Stimulated activated CD4-positive, alpha-beta T cell treated with anti-CD3 and anti-CD28 coated beads, Interleukin-4, amount 100 ng/mL, for 24 hours (primary cell): Measurements from ENCODE around the gene ATP6V1C2.

ENCODE experiments used
- DNase-seq: peaks from one replicate; pipeline ENCODE4 v3.0.0-alpha.2; 2020

Gene ATP6V1C2, protein sequence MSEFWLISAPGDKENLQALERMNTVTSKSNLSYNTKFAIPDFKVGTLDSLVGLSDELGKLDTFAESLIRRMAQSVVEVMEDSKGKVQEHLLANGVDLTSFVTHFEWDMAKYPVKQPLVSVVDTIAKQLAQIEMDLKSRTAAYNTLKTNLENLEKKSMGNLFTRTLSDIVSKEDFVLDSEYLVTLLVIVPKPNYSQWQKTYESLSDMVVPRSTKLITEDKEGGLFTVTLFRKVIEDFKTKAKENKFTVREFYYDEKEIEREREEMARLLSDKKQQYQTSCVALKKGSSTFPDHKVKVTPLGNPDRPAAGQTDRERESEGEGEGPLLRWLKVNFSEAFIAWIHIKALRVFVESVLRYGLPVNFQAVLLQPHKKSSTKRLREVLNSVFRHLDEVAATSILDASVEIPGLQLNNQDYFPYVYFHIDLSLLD

DNA sequence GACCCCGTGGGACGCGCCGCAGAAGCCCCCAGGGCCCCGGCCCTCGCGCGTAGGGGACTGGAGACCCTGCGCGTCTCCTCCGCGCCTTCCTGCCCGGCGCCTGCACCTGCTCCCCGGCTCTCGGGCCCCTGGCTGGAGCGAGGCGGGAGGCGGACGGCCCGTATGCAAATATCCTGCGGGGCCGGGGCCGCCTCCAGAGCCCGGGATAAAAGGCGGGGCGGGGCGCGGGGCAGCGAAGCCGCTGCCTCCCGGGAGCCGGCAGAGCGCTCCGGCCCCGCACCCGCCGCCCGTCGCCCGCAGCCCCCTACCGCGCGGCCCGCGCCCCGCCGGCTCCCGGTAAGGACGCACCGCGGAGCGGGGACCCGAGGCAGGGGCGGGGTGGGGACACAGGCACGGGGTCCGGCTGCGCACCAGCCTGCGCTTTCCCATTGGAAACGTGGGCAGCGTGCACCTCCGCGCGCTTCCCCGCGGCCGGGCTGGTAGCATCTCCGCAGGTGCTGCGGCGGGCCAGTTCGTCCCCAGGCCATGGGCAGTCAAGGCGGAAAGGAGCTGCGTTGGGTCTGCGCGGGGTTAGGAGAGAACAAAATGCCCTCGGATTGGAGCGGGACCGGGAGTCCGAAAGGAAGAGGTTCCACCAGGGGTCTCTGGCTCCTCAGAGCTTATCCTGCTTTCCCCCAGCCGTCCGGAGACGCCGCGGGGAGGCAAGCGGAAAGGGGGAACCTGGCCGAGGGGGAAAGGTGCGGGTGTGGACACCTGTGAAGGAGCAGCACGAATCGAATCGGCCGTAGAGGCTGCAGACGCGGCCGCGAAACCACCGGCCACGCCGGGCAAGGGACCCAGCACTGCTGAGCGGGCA, at the start of gene ATP6V1C2:
Gene ATP6V1C2, plus strand, starts transcription at position 235 of the 856 bp plus-strand sequence. CDS start 1,220 bp downstream, outside the sequence.
- no peak for DNase-seq

DNA sequence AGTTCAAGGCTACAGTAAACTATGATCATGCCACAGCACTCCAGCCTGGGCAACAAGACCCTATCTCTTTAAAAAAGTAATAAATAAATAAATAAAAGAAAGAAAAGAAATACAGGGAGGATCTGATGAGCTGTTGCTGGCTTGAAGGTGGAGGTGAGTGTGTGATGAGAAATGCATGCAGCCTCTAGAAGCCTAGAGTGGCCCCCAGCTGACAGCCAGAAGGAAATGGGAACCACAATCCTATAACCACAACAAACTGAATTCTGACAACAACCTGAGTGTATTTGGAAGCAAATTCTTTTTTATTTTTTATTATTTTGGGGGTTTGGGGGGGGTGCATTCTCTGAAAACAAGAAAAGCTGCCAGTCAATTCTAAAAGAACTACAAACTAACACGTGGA, 46.3 kb upstream of the ATP6V1C2 start:
- DNase-seq: no peak

DNA sequence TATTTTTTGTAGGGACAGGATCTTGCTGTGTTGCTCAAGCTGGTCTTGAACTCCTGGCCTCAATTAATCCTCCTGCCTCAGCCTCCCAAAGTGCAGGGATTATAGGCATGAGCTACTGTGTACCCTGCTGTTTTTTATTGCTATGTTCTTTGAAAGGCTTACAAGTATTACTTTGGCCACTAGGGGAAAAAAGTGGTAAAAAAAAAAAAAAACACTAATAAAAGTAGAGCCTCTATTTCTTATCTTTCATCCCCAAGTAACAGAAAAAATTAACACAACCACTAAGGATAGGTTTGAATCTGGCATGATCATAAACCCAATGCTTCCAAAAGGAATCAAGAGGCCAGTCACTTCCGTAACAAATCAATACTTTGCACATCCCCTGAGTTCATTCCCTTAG, 43.2 kb upstream of the ATP6V1C2 start:
- DNase-seq: no peak

DNA sequence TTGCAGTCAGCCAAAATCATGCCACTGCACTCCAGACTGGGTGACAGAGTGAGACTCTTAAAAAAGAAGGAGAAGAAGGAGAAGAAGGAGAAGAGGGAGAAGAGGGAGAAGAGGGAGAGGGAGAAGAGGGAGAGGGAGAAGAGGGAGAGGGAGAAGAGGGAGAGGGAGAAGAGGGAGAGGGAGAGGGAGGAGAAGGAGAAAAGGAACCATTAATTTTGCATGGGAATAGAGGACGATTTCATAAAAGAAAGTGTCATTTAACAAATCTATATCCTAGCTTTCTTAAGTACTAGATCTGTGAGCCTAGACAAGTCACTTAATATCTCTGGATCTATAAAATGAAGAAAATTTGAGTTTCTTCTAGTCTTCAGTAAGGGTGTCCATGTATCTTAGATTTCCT, 41.2 kb upstream of the ATP6V1C2 start:
- DNase-seq: no peak

DNA sequence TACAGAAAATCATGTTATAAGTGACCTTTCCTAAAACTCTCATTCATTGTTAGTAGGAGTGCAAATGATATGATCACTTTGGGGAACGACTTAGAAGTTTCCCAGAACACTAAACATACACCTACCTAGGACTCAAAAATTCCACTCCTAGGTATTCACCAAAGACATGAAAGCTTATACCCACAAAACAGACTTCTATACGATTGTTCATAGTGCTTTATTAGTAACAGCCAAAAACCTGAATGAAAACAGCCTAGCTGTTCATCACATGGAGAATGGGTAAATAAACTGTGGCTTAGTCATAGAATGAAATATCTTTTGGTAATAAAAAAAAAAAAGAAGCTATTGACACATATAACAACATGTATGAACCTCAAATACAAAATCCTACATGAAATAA, 40.5 kb upstream of the ATP6V1C2 start:
- no peak for DNase-seq

DNA sequence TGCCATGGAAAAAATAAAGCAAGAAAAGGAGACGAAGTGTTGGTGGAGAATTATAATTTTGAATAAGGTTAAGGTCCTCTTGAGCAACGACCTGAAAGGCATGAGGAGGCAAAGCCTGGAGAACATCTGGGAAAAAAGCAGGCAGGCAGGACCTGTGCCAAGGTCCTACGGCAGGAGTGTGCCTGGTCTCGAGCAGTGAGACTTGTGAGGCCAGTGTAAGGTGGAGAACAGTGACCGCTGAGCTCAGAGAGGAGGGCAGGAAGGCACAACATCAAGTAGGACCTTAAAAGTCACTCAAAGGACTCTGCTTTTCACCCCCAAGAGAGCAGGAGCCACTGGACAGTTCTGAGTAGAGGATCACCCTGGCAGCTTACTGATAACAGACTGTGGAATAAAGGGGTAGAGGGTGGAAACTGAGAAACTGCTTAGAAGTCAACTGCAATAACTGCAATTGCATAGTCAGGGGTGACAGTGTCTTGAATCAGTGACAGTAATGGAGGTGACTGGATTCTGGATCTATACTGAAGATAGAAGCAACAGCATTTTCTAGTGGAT, 35.2 kb upstream of the ATP6V1C2 start:
- DNase-seq: no peak

DNA sequence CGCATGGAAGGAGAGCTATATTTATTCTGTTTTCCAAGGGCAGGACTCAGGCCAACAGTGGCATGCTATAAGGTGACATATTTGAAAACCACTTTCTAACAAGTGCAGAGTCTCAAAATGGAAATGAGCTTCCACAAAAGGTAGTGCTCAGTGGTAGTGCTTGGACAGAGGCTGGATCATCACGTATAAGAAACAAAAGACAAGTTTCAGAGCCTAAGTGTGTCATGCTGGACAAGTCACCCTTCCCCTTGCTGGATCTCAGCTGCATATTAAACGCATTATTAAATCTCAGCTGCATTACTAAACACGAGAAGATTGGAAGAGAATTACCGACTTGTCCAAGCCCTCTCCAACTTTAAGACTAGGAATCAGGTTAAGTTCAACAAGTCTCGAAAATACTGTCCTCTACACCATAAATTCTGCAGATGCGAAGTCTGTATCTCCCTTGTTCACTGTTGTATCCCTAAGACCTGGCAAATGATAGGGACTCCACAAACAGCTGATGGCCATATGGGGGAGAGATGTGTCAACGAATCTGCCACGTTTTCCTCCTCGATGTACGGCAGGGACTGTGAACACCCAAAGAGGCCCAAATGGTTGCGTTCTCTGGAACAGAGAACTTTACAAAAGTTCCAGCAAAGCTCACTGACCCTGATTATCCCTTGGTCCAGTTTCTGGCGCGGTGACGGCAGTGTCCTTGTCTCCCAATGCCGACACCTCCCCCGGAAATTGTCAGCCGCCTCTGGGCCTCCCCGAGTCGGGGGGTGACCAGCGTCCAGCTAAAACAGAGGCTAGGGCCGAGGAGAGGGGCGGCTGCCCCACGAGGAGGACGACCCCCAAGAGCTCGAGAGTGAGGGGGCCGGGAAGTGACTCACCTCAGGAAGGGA, 32.3 kb upstream of the ATP6V1C2 start:
- peak; percentile 13 for DNase-seq

DNA sequence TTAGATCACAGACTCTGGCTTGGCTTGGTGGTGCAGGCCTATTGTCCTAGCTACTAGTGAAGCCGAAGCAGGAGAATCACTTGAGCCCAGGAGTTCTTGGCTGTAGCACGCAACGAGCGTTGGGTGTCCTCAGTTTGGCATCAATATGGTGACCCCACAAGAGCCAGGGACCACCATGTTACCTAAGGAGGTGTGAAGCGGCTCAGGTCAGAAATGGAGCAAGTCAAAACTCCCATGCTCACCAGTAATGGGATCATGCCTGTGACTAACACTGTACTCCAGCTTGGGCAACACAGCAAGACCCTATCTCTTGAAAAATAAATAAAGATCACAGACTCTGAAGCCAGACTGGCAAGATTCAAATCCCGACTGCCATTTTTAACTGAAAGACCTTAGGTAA, 29.9 kb upstream of the ATP6V1C2 start:
- DNase-seq: no peak

DNA sequence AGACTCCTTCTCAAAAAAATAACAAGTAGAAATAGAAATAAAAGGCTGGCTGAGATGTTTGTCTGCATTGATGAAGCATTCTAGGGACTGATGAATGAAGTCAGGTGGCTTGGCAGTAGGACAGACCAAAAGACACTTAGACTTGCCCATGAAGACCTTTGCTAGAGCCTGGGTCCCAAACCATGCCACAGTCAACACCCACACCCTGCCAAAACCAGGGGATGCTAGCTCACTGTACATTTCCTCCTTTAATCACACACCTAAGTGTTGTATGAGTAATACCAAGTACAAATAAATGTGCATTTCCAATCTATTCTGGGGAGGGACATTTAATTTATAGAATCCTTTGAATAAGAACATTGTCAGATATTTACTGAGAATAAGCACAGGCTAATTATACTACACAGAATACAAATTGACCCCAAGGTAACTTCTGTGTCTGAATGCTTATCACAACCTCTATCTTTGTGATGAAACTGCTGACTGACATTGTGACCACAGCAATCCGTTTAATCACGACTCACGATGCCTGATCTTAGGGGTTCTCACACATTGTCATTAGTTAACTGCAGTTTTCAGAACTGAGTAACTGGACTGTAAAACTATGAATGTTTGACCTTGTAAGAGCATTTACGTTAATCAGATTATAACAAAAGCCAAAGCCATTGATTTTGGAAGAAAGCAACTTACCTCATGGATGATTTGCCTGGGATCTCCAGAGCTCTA, 21.2 kb upstream of the ATP6V1C2 start:
- no peak for DNase-seq

DNA sequence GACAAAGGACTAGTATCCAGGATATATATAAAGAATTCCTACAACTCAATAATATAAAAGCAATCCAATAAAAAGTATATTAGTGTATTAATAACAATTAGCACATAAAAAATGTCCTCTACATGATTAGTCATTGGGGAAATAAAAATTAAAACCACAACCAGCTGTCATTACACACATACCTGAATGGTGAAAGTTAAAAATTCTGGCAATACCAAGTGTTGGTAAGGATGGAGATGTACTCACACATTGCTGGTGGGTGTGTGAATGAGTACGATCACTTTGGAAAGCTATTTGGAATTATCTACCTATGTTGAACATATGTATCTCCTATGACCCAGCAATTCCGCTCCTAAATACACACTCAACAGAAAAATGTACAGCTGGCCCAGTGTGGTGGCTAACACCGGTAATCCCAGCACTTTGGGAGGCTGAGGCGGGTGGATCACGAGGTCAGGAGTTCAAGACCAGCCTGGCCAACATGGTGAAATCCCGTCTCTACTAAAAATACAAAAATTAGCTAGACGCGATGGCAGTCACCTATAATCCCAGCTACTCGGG, 17.3 kb upstream of the ATP6V1C2 start:
- no peak for DNase-seq

DNA sequence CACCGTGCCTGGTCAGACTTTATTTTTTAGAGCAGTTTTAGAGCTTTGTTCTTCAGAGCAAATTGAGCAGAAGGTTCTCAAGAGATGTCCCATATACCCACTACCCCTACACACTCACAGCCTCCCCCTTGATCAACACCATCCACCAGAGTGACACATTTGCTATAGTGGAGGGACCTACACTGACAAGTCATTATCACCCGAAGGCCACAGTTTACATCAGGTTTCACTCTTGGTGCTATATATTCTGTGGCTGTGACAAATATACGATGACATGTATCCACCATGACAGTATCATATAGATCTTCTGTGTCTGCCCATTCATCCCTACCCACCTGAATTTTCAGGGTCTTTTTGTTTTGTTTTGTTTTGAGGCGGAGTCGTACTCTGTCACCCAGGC, 15.4 kb upstream of the ATP6V1C2 start:
- no peak for DNase-seq

DNA sequence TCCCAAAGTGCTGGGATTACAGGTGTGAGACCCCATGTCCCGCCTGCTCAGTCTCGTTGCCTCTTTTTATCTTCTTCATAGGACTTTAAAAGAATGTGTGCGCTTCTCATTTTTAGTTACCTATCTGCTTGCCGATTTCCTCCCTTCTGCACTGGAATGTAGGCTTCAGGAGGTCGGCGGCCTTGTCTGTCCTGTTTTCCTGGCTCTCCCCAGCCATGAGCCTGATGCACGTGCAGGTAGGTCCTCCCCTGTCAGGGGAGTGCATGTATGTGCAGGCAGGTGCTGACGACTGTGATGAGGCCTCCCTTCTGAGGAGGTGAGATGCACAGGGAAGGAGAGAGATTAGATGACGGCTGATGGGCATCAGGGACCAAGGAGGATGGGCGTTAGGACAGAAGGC, 13.6 kb upstream of the ATP6V1C2 start:
- DNase-seq: no peak

DNA sequence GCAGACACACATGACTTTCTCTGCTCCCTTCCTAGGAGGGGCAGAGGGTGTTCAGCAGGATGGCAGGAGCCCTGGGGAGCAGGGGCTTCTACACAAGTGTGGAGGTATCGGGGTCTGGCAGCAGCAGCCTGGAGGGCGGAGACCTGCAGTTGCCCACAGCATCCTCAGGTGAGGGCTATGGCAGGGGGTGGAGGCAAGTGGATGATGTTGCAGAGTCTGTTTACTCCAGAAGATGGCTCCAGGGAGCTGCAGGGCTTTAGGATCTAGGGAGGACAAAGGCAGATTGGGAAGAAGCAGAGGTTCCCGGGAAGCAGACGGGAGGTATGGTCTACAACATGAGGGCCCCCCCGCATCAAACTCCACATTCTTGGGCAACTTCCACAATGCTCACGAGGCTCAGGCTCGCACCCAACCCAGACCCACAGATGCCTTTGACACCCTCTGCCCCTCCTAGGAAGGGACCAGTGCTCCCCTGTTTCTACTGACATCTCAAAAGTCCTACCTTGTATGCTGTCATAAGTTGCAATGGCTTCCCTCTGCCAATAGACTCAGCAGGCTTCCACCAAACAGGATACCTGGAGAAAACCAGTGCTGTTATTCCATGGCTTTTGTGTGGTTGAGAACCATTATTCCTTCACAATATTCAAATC, 12.0 kb upstream of the ATP6V1C2 start:
- no peak for DNase-seq

DNA sequence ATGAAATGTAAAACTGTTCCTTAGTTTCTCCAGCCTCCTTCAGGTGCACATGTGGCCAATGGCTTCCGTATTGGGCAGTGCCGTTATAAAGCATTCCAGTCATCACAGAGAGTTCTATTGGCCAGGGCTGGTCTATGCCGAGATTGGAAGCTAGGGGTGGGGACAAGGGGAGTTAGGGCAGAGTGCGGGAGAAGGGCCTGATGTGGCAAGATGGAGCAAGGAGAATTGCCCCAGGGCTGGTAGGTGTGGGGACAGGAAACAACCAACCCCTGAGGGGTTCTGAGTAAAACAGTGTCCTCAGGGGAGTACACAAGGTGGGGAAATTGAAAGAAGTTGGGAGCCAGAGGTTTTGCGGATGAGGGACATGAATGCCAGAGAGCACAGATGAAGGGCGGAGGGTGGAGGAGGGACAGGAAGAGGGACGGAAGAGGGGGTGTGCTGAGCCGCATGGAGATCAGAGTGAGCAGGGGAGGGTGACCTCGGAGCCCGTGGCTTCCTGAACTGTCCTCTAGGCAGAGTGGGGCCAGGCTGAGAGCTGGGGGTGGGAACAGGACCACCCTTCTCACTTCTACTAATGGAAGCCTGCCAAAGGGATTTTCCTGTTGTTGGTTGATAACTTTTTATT, 9.1 kb upstream of the ATP6V1C2 start:
- no peak for DNase-seq

DNA sequence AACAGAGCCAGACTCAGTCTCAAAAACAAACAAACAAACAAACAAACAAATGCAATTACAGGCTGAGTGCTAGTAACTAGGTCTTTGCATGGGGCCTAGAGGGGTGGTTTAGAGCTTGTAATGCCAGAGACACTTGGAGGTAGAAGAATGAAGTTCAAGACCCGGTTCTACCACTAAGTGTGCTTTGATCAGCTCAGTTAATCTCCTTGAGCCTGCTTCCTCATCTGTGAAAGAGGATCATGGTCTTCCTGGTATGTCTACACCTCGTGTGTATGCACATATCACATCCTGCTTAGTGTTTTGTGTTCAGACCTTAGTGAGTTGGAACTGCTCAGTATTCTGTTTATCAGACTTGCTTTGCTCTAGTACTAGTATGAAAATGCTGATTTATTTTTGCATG, 4.8 kb upstream of the ATP6V1C2 start:
- DNase-seq: no peak

DNA sequence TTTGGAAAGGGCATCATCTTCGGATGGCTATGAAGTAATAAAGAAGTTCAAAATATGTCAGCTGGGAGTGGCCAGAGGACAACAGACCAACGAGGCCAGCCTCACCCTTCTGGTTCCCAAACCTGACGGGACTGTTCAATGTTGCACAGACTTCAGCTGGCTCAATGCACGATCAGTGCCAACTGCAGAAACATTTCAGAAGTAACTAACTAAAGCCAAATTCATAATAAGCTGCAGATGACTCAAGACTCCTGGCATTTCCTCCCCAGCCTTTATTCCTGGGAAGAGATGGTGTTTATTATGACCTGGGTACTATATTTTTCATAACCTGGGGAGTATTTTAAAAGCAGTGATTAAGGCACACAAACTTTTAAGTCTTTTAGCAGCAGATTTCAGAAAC, 3.8 kb upstream of the ATP6V1C2 start:
- no peak for DNase-seq

DNA sequence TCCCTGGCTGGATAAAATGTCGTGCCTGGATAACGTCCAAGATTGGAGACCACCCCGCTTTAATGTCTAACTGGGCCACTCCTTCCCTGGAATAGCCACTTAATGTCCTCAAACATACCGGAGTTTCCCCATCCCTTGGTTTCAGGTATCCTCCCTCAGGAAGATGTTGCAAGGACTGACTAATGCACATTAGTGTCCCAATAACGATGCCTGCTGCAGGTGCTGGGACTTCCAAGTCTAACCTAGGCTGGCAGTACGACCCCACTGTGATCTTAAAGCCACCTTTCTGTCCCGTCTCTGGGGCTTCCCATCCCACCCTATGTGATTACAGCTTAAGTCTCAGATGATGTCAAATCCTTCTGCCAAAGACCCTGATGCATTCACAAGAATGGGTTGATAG, 1.1 kb upstream of the ATP6V1C2 start:
- DNase-seq: no peak

DNA sequence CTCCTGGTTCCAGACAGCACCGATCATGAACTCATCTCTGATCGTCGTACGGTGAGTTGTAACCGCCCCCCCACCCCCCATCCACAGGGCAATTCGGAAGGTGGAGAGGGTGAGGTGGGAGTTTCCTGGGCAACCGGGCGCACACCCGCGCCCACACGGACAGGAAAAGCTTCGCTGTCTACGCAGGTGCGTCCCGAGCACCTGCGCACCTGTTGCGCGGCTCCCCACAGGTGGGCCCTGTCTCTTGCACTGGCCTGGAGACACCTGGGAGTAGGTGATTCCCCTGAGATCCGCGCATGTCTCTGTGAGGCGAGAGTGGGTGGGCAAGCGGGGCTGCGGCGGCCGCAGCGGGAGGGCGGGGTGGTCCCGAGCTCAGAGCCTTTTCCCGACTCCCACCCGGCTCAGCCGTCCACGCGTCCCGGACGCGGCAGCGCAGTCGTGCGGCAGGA, 459 bp upstream of the ATP6V1C2 start:
- DNase-seq: no peak

DNA sequence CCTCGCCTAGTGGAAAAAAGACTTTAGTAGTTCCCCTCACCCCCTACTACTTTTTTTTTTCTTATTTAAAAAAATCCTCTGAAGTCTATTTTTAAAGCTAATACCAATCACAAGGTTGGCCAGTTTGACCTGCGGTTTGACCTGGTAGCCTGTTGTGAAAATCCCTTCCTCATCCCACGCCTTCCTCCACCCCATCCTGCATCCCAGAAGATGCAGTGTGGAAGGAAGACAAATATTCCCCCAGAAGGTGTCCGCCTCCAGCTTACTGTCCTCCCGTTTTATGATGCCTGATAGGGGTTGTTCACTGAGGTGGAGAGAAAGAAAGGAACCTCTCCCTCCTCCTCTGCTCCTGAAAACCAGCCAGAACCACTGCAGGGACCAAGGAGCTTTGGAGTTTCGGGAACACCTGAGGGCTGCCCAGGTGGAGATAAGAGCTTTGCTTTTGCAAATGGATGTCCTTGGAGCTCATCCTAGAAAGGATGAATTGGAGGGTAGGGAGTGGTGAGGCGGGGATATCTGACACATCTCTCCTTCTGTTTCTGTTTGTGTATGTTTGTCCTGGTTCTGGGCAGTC, 909 bp downstream of the ATP6V1C2 start:
- DNase-seq: no peak

DNA sequence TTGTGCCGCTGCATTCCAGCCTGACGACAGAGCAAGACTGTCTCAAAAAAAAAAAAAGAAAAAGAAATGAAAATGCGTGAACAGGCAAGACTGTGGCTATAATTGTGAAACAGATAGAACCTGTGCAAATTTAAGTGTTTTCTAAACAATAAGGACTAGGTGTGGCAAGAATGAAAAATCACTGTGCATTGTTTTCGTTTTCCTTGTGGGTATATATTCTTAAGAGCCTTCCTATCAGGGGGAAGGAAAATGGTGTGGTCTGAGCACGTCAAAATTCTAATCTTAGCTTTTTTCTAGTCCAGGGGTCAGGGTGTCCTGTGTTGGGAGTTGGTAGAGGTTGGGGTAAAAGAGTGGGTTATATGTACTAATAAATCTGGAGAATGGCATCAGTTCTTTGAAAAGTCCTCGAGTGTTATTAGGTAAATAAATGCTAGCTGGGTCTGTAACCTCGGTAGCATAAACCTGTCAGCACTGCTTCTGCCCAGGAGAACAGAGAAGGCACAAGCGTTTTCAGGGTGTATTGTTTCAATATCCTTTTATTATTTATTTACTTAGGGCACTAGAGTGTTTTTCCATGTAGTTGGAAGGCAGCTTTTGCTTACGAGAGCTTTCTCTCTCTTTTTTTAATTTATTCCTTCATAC, 11.6 kb downstream of the ATP6V1C2 start:
- no peak for DNase-seq
